Ureter (tissue), 1 donor: ENCODE data around the gene ARMC12. TPM values are rescaled to one million over a fixed set of nuclear protein-coding genes. Genes with fewer than 3 reads are reported as not detected.
"Not testable (repeated sequence)": the region's sequence is repeated elsewhere in the genome, so short reads cannot be mapped to it uniquely, and the experiment has no call there.

ENCODE experiments used
- DNase-seq: peaks from one replicate; pipeline ENCODE4 v3.0.0-alpha.2; 2020; ENCODE audit warnings: low spot score
- total RNA-seq: library from RNA; stranded (reverse); gene quantifications from one replicate; pipeline ENCODE4 v1.2.4, GENCODE V29; 2023
- donor health status: DM: yes; HTN: yes; CAD: no.

The ARMC12 gene
- total RNA-seq, 1 donor from 2014 or later = 1.5 TPM

DNA sequence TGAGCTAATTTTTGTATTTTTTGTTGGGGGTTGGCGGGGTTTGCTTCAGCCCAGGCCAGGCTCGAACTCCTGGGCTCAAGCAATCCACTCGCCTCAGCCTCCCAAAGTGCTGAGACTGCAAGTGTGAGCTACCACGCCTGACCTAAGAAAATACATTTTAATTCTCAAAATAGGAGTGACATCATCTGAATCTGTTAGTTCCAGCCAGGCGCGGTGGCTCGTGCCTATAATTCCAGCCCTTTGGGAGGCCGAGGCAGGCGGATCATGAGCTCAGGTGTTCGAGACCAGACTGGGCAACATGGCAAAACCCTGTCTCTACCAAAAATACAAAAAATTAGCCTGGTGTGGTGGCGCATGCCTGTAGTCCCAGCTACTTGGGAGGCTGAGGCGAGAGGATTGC lies 2.5 kb upstream of the ARMC12 start:
- DNase-seq = not testable (repeated sequence)

DNA sequence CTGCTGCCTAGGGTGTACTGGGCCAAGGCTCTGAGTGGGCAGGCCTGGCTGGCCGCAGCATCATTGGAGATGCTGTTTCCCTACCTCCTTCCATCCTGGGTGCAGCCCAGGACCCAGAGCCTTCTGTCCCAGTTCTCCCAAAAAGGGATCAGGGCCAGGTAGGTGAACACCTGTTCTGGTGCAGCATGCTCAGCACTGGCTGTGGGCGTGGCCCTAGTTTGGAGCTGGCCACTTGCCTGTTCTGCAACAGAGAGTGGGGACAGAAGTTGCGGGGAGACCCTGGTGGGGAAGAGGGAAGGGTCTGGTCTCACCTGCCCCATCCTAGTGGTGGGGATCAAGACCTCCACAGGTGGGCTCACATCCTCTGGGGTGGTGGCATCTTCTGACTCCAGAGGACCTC lies 1.4 kb upstream of the ARMC12 start:
- DNase-seq = no peak

DNA sequence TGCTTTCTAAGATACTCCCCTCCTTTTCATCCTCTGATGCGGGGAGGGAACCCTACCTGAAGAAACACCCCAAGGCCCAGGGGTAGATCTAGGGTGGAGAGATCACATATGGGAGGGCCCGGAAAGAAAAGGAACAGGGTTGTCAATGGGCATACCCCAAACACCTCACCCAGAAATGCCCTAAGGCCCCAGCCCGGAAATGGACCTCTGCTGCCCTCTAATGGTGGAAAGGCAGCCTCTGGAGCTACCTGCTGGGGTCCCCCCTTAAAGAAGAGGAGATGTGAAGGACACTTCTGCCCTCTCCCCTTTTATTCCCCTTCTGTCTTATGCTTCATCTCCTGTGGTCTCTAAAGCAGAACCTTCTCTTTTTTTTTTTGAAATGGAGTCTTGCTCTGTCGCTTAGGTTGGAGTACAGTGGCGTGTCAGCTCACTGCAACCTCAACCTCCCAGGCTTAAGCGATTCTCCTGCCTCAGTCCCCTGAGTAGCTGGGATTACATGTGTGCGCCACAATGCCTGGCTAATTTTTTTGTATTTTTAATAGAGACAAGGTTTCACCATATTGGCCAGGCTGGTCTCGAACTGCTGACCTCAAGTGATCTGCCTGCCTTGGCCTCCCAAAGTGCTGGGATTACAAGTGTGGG lies 458 bp upstream of the ARMC12 start:
- peak; percentile 87 for DNase-seq

DNA sequence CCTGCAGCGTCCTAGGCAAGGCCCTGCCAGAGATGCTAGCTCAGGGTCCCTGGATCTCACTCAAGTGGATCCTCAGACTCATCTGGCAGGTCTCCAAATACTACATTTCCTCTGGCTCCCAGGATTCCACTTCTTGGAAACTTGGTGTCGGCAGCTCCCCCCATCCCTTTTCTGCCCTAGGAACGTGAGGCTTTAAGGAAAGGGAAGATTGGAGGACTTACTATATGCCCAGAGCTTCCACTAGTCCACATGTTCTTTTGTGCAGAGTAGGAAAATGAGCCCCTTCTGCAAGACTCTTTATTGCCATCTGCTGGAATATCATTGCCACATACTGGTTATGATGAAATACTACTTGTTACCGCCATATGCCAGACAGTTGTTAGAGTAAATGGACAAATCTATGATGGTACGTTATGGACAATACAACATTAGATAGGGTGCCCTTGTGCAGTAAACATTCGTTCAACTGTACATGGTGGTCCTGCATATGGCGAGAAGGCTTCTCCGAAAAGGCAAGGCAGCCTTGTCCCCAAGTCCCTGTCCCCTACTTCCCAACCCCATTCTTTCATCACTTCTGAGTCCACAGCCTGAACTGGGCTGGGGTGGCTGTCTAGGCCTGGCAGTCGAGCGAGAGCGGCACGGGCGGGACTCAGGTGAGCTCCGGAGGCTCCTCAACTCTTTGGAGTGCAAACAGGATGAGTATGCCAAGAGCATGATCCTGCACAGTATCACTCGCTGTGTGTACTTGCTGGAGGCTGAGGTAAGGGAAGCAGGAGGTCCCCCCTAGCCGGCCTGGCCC lies 780 bp downstream of the ARMC12 start:
- DNase-seq = no peak

DNA sequence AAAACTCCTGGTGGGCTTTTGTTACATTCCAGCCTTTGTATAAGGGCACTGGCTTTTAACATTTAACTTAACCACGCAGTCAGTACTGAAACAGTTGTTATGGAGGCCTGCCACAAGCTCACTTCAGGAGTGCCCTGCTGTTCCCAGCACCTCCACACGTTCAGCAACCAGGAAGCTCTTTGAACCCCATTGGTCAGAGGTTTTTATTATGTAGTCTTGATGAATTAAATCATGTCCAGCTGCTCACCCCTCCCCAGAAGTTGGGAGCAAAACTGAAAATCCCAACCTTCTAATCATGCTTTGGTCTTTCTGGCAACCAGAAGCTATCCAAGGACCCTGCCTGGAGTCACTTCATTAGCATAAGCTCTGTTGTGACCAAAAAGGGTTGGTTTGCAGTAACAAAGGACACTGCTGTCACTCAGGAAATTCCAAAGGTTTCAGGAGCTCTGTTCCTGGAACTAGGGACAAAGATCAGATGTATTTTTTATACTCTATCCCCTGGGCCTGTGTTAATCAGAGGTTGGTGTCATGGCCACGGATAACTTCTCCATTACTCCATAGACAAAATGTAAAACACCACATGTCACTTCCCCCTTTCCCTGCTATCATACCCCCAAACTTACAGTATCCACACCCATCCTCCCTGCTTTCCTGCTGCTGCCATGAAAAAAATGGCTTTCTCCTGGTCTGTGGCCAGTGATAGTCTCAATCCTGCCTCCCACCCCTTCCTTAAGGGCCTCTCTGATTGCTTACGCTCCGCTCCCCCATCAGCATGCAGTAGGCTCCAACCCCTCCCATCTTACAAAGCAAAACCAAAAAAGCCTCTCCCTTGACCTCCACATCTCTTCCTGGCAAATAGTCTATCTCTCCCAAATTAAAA lies 3.1 kb downstream of the ARMC12 start:
- DNase-seq = no peak

DNA sequence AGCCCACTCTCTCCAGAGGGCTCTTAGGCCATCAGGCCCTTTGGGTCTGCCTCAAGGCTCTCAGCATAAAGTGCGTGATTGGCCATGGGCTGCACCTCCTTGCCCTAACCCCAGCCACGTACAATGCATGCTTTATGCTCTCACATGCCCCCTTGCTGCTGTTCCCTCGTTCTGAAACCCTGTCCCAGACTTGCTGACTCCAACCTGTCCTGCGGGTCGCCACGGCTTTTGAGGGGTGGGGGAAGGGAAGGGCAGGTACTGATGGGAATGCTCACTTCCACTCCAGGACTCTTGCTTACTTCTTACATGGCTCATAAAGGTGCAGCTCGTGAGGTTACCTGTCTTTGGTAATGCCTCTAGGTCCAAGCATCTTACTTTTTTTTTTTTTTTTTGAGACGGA lies 6.0 kb downstream of the ARMC12 start:
- DNase-seq = no peak

DNA sequence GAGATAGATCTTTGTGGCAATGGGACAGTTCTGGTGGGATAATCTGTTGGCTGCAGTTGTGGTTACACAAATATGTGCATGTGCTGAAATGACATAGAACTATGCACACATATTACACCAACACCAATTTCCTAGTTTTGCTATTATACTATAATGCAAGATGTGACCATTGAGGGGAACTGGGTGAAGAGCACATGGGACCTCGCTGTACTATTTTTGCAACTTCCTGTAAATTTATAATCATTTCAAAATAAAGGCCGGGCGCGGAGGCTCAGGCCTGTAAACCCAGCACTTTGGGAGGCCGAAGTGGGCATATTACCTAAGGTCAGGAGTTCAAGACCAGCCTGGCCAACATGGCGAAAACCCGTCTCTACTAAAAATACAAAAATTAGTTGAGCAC lies 8.7 kb downstream of the ARMC12 start:
- no peak for DNase-seq

DNA sequence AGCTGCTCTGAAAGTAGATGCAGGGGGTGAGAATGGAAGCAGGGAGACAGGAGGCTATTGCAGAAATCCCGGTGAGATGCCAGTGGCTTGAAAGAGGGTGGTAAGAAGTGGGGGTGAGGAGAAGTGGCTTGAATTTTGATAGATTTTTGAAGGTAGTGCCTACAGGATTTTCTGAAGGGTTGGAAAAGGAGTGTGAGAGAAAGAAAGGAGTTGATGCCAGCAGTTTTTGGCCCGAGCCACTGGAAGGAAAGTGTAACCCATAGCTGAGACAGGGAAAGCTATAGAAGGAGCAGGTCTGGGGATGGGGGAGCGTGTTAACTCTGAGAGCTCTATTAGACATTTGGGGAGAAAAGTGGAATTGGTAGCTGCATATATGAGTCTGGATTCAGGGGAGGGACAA lies 9.7 kb downstream of the ARMC12 start:
- DNase-seq = no peak

DNA sequence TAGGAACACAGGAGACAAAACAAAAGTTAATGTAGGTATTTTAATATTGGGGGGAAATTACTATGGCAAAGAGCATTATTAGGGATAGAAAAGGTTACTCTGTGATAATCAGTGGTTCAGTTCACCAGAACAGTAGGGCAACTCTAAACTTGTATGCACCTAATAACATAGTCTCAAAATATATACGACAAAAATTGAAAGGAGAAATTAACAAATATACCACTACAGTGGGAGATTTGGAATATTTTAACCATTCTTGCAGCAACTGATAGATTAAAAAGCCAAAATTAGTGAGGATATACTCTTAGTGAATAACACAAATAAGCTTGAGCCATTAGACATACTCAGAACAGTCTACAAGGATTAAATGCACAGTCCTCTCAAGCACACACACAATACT lies 11.0 kb downstream of the ARMC12 start:
- no peak for DNase-seq

DNA sequence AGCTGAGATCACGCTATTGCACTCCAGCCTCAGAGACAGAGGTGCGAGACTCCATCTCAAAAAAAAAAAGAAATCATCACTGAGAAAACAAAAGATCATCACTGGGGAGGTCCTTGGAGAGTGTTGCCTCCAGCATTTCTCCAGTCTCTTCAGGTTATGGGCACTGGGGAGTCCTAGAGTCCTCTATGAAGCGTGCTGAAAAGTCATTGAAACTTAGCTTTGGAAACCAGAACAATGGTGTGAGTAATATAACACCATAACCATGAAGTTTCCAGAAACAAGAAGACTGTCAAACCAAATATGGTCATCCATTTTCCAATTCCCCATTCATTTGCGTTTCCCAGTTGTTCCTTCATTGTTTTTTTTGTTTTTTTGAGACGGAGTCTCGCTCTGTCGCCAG lies 13.7 kb downstream of the ARMC12 start:
- DNase-seq = no peak

DNA sequence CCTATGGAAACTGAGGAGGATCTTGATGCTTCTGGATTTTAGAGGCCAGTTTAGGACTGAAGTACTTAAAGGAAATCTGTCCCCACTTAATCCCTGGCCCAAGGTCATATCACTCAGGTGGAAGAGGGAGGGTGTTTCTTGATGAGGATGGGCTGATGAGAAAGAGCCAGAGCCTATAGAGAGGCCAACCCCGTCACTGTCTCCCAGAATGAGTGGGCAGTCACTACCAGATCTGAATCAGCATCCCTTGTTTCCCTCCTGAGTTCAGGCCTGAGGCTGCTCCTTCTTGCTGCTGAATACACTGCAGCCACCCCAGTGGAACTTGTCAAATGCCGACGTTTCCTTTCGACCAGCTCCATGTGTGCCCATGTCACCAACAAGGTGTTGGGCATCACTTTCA lies 14.8 kb downstream of the ARMC12 start:
- DNase-seq = no peak

DNA sequence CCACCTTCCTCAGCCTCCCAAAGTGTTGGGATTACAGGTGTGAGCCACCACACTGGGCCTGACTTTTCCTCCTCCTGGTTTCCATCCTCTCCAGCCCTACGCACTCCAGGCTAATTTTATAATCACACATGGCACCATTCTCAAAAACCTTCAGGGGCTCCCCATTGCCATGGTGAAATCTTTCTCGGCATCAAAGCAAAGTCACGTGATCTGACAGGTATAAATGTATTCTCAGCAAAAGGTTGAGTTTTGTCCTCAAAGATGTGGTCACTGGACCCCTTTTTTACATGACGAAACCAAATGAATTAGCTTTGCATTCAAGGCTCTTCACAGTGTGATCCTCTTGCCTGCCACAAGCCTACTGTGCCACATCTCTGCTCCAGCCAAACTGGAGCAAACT lies 15.5 kb downstream of the ARMC12 start:
- DNase-seq = no peak

DNA sequence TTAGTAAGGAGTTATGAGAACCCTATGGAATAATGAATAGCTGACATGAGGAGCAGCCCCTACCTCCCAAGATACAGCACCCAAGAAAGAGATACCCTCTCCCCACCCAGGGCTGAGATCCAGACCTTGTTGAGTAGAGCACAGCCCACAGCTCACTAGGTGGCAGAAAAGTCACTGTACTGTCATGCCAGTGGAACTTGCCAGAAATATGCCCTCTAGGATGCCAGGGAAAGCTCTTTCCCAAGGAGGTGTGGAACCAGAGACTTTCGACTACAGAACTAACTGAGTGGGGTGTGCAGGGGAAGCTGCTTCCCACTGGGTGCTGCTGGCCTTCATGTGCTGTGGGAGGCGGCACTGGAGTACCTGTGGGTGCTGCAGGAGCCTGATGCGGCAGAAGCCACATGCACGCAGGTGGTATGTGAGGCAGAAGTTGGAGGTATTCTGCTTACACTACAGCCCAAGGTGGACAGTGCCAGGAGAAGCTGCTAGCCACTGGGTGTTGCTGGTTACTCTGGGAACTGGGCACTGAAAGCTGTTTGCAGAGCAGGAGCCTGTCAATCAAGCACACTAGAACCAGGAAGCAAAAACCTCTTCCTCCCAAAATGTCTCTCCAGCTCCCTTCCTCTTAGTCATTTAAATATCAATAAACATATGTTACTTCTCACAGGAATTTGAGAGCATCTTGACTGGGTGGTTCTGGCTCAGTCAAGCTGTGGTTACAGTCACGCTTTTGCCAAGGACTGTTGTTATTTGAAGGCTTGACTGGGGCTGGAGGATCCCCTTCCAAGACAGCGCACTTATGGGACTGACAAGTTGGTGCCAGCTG lies 17.8 kb downstream of the ARMC12 start:
- DNase-seq = no peak

DNA sequence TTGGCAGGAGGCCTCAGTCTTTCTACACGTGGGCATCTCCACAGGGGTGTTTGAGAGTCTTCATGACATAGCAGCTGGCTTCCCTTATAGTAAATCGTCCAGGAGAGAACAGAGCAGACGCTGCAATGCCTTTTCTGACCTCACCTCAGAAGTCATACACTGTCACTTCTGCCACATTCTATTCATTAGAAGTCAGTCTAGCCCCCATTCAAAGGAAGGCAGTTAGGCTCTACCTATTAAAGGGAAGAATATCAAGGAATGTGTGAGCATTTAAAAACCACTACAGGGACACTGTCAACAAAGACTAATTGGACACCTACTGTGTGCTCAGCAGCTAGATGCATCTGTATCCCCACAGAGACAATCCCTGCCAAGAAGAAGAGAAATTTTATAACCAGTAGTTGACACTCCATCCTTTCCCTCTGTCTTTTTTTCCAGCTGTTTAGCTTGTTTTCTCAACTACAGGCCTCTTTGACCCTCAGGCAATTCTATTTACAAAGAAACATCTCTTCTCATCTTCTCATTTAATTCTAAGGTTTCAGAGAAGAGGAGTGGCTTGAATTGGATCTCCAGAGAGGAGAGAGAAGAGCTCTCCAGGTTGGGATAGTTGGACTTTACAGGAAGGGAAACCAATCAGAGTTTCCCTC lies 18.6 kb downstream of the ARMC12 start:
- no peak for DNase-seq

DNA sequence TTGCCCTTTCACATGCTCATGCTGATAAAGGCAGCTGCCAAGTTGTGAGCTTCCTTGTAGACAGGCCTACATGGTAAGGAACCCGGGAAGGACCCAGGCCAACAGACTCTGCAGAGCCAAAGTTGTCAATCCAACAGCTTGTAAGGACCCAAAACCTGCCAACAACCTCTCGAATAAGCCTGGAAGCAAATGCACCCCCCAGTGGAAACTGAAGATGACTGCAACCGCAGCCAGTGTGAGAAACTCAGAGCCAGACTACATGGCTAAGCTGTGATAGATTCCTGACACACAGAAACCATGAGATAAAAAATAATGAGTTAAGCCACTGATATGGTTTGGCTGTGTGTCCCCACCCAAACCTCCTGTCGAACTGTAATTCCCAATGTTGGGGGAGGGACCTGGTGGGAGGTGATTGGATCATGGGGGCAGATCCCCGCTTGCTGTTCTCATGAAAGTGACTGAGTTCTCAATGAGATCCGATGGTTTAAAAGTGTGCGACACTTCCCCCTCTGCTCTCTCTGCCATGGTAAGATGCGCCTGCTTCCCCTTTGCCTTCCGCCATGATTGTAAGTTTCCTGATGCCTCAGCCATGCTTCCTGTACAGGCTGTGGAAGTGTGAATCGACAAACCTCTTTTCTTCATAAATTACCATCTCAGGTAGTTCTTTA lies 20.8 kb downstream of the ARMC12 start:
- no peak for DNase-seq

DNA sequence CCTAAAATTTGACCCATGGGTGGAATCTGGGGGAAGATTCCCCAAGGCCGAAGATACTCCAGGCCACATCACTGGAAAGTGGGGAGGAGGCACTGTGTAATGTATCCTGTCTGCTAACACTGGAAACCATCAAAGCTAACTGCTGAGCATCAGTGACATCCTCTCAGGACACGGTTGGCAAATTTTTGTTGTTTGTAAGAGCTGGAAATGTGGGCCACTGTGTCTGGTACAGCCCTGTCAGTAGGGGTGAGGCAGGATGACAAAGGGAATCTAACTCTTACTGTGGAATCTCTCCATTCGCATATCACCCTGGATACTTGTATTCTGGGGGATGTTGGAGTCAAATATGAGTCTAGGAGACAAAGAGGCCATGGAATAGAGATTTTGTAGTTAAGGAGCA lies 22.6 kb downstream of the ARMC12 start:
- no peak for DNase-seq

DNA sequence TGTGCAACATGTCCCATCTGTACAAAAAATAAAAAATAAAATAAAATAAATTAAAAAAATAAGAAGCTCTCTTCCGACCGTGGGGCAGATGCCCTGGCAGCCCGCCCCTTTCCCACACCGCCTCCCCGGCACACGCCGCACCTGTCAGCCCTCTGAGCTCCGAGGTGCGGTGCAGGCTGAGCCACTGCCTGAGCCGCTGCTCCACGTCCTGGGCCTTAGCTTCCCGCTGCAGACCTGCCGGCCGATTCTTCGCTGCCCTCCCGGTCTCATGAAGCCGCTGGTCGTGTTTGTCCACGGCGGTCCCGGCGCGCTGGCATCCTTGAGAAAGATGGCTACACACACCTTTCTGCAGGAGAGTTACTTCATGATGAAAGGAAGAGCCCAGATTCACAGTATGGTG lies 28.9 kb downstream of the ARMC12 start:
- DNase-seq = no peak

DNA sequence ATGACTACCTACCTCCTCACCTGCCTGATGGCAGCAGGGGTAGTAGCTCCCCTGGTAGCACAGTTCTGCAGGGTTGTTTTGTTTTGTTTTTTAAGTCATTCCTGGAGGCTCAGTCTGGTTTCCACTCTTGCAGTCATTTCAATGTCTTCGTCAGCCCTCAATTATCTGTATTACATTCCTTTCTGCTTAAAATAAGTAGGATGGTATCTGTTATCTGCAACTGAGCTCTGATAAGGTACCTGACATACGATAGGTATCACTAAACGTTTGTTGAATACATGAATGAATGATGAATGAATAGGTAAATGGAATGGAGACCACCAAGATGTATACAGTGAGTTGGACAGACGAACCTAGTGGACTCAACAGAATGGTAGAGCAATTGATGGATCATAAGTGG lies 32.4 kb downstream of the ARMC12 start:
- no peak for DNase-seq

DNA sequence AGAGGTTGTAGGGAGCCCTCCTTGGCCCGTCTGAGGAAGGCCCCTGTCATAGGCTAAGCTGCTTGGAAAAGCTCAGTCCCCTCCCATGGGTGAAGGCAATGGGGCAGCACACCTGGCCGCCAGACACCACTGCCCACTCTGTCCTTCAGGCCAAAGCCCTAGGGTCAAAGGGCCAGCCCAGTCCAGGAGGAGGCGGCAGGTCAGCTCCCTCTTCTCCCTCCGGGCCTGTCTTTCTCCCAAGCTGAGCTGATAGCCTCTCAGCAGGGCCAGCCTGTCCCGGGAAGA lies 34.5 kb downstream of the ARMC12 start:
- DNase-seq = no peak

DNA sequence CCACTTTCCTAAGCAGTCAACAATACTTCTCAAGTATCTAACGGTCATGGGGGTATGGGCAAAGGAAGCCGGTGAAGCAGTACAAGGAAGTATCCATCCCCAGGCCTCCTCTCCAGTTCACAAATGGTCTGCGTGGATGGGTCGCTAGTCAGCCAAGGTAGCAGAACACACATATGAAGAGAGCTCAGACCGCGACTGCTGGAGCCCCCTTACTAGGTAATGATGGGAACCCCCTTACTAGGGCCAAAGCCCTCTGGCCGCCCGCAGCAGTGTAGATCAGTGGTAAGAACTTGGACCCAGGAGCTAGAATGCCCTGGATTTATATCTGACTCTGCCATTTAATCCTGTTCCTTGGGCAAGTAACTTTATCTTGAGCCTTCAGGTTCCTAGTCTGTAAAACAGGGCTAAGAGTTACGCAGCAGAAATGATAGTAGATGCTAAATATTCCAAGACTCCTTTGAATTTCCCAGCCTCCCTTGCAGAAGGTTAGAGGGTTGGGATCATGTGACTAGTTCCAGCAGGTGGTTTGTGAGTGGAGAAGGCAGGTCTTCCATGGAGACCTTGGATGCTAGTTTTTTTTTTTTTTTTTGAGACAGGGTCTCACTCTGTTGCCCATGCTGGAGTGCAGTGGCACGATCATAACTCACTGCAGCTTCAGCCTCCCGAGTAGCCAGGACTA lies 37.4 kb downstream of the ARMC12 start:
- no peak for DNase-seq
